HepG2 (cell line): ENCODE data around the gene SDCCAG8. TPM values are rescaled to one million over a fixed set of nuclear protein-coding genes. Genes with fewer than 3 reads are reported as not detected.
A peak's percentile ranks its signal among the peaks of the same experiment; 100 is the strongest.

Experiments
- CBX5 ChIP-seq: sonication (generic); formaldehyde crosslinking; IDR thresholded peaks from 2 replicates; pipeline ENCODE4 v1.4.0; 2020; ENCODE audit warnings: missing genetic modification reagents, borderline replicate concordance
- GABPB1 ChIP-seq: IDR thresholded peaks from 2 replicates; pipeline ENCODE4 v1.6.1; 2016; ENCODE audit warnings: mild to moderate bottlenecking, missing genetic modification reagents, moderate library complexity, missing compliant biosample characterization
- HNF4G ChIP-seq, 2 experiments: sonication (generic) in 1 of 2; formaldehyde crosslinking in 1 of 2; IDR thresholded peaks; 2 replicates each; pipeline versions ENCODE4 v1.4.0 to v1.6.1; 2011 to 2020; ENCODE audit warnings: borderline replicate concordance in 2 of 2, low read depth in 2 of 2, mild to moderate bottlenecking in 2 of 2, low read length in 1 of 2, missing genetic modification reagents in 1 of 2, moderate library complexity in 1 of 2
- NR3C1 ChIP-seq: sonication (generic); formaldehyde crosslinking; IDR thresholded peaks from 2 replicates; pipeline ENCODE4 v1.4.0; 2020; ENCODE audit warnings: missing genetic modification reagents
- PRDM10 ChIP-seq: sonication (generic); formaldehyde crosslinking; IDR thresholded peaks from 2 replicates; pipeline ENCODE4 v1.4.0; 2020; ENCODE audit warnings: low read depth, missing genetic modification reagents
- SCMH1 ChIP-seq: sonication (generic); formaldehyde crosslinking; IDR thresholded peaks from 2 replicates; pipeline ENCODE4 v1.9.0; 2021; ENCODE audit warnings: missing genetic modification reagents, mild to moderate bottlenecking, borderline replicate concordance
- ZNF30 ChIP-seq: sonication (generic); formaldehyde crosslinking; IDR thresholded peaks from 2 replicates; pipeline ENCODE4 v1.5.0; 2020; ENCODE audit warnings: mild to moderate bottlenecking, missing genetic modification reagents
- ZNF407 ChIP-seq: sonication (generic); formaldehyde crosslinking; IDR thresholded peaks from one replicate; pipeline ENCODE4 v1.5.1; 2020; ENCODE audit warnings: mild to moderate bottlenecking, missing genetic modification reagents; ENCODE audit errors: not compliant biosample characterization
- ZNF431 ChIP-seq: sonication (generic); formaldehyde crosslinking; IDR thresholded peaks from 2 replicates; pipeline ENCODE4 v1.9.0; 2022; ENCODE audit warnings: missing genetic modification reagents, low read depth, mild to moderate bottlenecking, borderline replicate concordance
- ZNF512B ChIP-seq: sonication (generic); formaldehyde crosslinking; IDR thresholded peaks from 2 replicates; pipeline ENCODE4 v1.5.1; 2020; ENCODE audit warnings: missing genetic modification reagents, mild to moderate bottlenecking, borderline replicate concordance
- ZSCAN31 ChIP-seq: sonication (generic); formaldehyde crosslinking; IDR thresholded peaks from 2 replicates; pipeline ENCODE4 v1.5.0; 2020; ENCODE audit warnings: low read depth, mild to moderate bottlenecking, missing genetic modification reagents
- polyA plus RNA-seq, 8 experiments: library from polyadenylated mRNA; depleted of rRNA in 3 of 8; stranded (reverse) in 7 of 8; unstranded in 1 of 8; fragments of >200 nt; fragmentation: Illumina TruSeq in 4 of 8; extraction: Trizol in 4 of 8; gene quantifications; 2 replicates each; pipeline versions ENCODE4 v1.2.1 to v1.2.3, GENCODE V29; 2011 to 2016; ENCODE audit warnings: low read depth in 4 of 8, missing spikeins in 1 of 8, mixed read lengths in 1 of 8; ENCODE audit not compliant: insufficient read depth in 1 of 8
- total RNA-seq, 5 experiments: library from RNA; depleted of rRNA; stranded (reverse); fragments of >200 nt; fragmentation: Illumina TruSeq; extraction: Trizol; gene quantifications; 2 replicates each; pipeline ENCODE4 v1.2.3, GENCODE V29; 2016; ENCODE audit warnings: low read depth in 1 of 5

Gene SDCCAG8
- total and polyA plus RNA-seq, 2 of the 13 experiments (the other 11 are each of a cell fraction or from before 2014, with no cell fraction given), result 9.5 to 13.4 TPM

GRCh38 chr1:243505986-243506689 lies 250.3 kb downstream of the SDCCAG8 start (continued):
- no peak for TF ChIP-seq ZNF512B
- TF ChIP-seq ZNF407 (CRISPR knock-in tag), result no peak
- TF ChIP-seq PRDM10 (CRISPR knock-in tag), result peak; percentile 45; the same call in 1 of the 2 replicates
- TF ChIP-seq SCMH1, result no peak
- peak; percentile 81; the same call in 1 of the 2 replicates for TF ChIP-seq HNF4G (IDR thresholded peaks at IDR 0.05; ENCODE audit: borderline replicate concordance, low read depth, low read length)
- TF ChIP-seq HNF4G (CRISPR knock-in tag; IDR thresholded peaks at IDR 0.05; ENCODE audit: borderline replicate concordance, low read depth), result peak; percentile 95
- peak; percentile 71; the same call in 1 of the 2 replicates for TF ChIP-seq CBX5 (CRISPR knock-in tag)
- TF ChIP-seq NR3C1 (CRISPR knock-in tag), result no peak
- TF ChIP-seq GABPB1 (CRISPR knock-in tag), result peak; percentile 69
- TF ChIP-seq ZNF30, result no peak; the same call in 1 of the 2 replicates
- no peak; the same call in 1 of the 2 replicates for TF ChIP-seq ZNF431
- 0 out of 2 replicates have a peak, but pooled peaks have one; percentile 43 for TF ChIP-seq ZSCAN31 (CRISPR knock-in tag)
